GM21529 (cell line): ENCODE measurements around the gene PHACTR3.

ENCODE experiments used
- ATAC-seq: cut with Tn5 transposase; IDR thresholded peaks from one replicate; pipeline ENCODE4 v1.9.1; 2021; ENCODE audit not compliant: unreplicated experiment

Gene PHACTR3

DNA sequence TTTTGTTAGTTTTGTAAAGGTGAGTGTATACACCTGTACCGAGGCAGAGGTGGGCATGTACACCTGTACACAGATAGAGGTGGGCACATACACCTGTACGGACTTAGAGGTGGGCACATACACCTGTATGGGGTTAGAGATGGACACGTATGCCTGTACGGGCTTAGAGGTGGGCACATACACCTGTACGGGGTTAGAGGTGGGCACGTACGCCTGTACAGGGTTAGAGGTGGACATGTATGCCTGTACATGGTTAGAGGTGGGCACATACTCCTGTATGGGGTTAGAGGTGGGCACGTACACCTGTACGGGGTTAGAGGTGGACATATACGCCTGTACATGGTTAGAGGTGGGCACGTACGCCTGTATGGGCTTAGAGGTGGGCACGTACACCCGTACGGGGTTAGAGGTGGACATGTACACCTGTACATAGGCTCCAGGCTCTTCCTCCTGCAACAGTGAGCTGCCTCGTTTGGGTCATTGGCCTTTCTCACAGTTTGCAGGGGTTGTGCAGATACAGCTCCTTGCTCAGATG lies 63.7 kb downstream of the PHACTR3 start:
- no peak for ATAC-seq

DNA sequence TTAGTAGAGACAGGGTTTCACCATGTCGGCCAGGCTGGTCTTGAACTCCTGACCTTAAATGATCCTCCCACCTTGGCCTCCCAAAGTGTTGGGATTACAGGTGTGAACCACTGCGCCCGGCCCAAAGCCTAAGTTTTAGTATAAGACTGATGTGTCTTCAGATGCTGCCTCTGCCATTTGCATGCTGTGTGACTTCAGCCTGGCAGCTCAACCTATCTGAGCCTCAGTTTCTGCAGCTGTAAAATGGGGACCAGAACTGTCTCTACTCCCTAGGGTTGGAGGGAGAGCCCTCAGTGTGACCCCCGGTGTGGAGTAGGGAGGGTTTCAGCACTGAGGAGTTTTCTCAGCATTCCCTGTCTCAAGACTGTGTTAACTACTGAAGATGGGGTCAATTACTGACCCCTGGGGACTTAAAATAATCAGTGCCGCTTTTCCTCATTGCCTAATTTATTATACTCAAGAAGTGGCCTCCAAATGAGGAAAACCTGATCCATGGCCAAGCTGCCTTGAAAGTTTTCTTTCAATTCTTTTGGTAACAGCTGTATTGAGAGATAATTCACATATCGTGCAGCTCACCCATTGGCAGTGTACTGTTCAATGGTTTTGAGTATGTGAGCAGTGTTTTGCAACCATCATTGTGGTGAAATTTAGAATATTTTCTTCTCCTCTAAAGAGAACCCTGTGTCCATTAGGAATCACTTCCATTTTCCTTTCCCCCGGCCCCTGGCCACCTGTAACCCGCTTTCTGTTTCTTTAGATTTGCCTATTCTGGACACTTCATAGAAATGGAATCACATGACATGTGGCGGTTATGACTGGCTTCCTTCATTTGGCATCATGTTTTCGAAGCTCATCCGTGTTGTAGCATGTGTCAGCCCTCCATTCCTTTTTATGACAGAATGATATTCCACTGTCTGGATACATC lies 64.8 kb downstream of the PHACTR3 start:
- no peak for ATAC-seq

DNA sequence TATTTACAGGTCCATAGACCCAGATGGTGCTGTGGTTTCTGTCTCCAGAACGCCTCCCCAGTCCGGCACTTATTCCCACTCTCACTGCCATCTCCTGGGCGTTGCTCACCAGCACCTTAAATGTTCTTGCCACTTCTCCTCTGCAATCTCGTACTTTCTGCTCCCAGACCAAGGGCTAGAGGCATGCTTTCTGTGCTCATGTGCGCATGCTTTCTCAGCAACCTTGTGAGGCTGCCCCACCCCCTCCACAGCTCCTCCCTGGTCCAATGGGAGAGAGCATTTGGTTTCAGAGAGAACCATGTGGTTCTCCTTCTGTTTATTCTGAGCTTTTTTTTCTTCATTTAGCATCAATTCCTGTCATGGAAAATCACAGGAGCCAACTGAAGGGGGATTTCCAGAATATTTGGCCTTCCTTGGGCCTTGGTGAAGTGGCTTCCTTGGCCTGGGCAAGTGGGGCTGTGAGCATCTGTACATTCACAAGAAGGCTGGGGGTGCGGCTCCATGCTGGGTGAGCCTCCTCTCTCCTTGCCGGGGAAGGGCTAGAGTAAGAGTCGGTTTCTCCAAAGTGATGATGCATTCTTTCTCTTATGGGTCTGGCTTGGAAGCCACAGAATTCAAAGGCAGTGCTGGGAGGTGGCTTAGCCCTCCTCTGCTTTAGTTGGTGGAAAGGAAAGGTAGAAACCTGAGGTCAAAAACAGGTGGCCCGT lies 66.6 kb downstream of the PHACTR3 start:
- no peak for ATAC-seq

DNA sequence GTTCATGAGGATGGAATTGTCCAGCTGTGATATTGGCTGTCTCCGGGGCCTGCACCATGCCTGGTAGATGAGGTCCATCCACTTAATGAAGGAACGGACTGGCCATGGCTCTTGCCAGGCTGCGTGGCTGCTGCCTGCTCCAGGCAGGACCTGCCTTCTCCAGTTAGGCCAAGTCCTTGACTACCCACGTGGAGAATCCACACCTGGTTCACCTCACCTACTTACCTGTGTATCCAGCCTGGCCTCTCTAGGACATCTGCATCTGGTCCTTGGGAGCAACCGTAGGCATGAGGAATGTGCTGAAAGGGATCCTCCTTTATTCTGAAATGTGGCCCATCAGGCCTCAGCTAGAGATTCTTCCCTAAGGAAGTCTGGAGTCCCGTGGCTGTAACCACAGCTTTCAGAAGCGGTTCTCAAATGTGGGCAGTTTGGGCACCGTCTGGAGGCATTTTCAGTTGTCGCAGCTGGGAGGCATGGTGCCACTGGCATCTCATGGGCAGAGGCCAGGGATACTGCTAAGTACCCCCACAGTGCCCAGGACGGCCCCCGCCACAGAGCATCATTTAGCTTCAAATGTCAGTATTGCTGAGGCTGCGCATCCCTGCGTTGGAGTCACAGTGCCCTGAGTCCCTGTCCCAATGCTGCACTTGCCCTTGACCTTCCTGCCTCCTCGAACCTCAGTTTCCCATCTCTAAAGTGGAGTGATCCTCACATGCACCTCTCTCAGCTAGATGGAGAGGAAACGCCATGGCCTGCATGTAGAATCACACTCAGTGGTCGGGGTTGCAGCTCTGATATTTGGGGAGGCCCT lies 67.5 kb downstream of the PHACTR3 start:
- ATAC-seq: no peak

DNA sequence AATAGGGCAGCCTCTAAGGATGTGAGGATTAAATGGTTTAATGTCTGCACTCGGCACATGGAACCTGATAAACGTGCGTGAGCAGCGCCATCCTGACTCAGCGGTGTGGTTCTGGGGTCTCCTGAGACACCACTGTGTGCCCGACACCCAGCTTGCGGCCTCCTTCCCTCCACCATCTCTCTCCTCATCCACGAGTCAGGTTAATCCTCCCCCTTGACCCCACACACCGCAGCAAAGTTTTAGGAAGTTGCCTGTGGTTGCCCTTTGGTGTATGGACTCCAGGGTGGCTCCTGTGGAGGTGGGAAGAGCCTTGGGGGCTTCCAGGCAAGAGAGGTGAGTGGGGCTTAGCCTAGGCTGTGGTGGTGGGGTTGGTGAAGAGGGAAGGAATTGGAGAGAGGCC lies 68.2 kb downstream of the PHACTR3 start:
- ATAC-seq: no peak

DNA sequence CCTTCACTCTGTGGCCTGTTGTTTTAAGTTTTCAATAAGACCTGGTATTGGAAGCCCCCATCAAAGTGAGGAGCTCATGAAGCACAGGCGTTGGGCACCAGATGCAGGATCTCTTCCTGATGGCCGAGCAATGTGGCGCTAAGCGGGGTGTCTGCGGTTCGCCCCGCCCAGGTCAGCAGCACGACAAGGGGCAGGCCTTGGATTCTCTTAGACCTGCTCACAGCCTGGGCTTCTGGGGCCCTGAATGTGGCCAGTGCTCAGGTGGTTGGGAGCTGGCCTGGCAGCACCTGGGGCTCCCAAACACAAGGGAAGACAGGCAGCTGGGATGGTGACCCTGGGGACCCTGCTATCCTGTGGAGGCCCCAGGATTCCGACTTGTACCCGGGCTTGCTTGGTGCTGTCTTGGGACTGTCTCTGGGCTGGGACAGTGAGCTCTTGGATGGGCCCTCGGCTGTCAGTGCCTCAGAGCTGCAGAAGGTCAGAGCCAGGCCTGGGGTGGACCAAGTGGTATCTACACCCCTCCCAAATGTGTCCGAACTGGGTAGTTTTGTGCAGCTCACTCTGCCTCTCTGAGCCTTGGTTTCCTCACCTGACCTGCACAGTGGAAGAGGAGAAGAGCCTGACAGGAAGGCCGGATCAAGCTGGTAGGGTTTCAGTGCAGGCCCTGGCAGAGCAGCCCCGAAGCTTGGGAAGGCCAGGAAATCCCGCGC lies 69.1 kb downstream of the PHACTR3 start:
- ATAC-seq: no peak

DNA sequence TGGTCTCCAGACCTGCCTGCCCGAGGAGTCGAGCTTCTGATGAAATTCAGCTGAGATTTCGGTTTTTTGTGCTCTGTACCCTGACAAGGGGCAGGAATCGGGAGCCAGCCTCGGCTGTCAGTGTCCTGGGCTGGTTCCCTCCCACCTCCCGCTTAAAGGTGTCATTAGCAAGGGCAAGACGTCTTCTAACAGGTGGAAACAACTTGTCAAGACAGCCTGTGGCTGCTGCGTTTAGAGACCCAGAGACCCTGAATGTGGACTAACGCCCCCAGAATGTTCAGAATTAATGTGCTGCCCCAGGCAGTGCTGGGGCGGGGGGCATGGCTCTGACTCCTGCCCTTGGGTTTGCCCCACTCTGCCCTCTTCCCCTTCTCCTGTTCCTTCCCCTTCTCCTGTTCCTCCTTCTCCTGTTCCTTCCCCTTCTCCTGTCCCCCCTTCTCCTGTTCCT lies 69.7 kb downstream of the PHACTR3 start:
- no peak for ATAC-seq

DNA sequence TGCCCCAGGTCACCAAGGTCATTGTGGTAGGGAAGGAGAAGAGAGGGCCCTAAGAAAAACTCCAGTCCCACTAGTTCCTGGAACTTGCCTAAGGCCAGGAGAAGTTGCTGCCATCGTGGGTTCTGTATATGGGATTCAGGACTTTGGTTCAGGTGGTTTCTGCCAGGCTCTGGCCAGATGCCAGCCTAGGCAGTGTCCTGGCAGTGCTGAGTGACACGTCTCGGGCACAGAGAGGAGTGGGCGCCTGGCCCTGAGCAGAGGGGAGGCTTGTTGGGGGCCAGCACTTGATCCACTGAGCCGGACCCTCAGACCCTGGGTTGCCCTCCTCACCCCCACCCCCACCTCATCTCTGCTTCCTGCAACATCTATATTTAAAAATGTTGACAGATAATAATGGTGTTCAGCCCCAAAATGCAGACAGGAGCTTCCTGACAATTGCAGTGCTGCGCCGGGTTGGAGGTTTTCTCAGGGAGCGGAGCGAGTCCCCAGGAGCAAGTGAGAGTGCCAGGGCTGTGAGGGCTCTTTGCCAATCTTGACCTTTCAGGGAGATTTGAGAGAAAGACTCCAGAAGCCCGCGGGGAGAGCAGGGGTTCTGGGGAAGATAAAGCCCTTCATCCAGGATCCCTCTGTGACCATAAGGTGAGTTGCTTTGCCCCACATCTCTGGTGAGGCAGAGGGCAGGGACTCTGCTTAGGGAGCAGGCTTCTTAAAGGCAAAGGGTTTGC lies 71.9 kb downstream of the PHACTR3 start:
- ATAC-seq: no peak

DNA sequence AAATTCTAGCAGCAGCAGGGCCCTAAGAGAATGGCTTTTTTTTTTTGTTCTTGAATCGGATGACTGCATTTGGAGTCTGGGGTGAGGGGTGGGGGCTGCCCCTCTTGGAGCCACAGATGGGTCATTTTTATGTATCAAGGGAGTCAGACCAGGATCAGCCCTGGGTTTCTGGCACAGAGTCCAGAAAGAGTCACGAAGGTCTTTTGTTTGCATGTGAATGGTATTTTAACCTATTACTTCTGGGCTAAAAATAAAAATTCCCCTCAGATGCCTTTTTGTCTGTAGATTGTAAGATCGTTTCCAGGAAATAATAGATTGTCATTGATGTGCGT lies 72.5 kb downstream of the PHACTR3 start:
- ATAC-seq: no peak

DNA sequence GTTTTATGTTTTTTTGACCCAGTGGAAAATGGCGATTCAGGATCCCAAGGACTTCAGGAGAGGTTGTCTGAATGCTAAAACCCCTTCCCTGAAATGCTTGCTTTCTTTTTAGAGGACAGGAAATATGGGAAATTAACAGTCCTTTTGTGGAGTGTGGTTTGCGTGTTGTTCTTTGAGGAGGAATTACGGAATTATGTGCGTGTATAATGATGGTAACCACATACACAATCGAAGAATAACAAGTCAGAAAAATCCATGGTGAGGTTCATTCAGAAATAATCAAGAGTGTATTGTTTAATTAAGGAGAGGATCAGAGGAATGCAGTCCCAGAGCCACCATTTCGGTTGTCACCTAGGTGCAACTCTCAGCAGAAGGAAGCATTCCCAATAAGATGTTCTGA lies 73.2 kb downstream of the PHACTR3 start:
- no peak for ATAC-seq

DNA sequence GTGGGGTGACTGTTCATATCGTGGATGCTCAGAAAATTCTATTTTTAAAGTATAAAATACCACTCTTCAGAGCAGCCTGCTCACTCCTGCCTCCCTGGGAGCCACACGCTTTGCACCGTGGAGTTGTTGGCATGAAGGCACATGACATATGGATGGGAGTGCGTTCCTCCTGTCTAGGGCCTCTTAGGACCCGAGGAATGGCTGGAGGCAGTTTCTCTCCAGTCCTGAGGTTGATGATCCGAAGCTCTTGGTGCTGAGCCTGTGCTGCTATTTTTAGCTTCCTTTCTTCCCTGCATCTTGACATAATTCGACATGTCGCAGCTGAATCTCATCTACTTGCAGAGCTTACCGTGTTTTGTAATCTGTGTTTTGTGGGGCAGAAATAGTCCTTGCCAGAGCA lies 73.9 kb downstream of the PHACTR3 start:
- ATAC-seq: no peak

DNA sequence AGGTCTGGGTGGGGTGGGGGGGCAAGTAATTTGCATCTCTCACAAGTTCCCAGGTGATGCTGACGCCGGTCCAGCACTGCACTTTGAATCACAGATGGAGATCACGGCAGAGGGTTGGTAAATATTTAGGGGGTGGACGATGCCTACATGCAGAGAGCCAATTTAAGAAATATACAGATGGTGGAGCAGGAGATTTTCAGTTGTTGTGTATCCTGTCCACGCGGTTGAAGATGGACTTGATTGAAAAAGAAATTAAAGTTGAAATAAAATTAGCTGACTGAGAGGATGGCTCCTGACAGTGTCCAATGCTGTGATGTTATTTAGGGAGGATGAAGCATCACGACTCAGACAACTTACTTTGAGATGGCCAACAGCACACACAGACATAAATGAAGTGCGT lies 74.6 kb downstream of the PHACTR3 start:
- ATAC-seq: no peak

DNA sequence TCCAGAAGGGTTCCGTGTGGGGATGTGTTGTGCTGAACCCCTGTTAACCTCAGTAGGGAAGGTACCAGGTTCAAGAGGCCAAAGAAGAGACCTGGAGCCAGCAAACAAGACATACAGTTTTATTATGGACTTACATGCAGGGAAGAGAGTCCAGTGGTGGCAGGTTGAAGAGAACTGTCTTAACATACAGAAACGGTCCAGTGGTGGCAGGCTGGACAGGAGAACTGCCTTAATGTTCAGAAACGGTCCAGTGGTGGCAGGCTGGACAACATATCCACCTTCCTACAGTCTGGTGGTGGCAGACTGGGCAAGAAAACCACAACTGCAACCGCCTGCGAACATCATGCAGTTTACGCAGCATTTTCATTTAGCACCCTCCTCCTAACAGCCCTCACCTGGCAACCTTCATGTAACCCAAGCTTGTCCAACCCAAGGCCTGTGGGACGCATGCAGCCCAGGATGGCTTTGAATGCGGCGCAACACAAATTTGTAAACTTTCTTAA lies 75.9 kb downstream of the PHACTR3 start:
- ATAC-seq: no peak

DNA sequence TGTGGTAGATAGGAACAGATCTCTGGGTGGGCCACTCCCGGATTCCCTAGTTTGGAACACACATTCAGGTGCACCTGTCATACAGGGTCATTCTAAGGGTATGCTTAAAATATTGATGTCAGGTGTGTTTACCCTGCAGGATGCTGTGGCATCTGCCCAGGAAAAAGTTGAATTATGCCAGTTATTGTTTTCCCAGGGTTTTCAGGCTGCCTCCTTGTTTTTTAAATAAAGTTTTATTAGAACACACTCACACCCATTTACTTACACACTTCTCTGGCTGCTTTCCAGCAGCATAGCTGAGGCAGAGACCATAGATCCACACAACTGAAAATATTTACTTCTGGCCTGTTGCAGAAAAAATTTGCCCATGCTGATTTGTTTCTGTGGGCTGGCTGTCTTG lies 76.5 kb downstream of the PHACTR3 start:
- ATAC-seq: no peak

DNA sequence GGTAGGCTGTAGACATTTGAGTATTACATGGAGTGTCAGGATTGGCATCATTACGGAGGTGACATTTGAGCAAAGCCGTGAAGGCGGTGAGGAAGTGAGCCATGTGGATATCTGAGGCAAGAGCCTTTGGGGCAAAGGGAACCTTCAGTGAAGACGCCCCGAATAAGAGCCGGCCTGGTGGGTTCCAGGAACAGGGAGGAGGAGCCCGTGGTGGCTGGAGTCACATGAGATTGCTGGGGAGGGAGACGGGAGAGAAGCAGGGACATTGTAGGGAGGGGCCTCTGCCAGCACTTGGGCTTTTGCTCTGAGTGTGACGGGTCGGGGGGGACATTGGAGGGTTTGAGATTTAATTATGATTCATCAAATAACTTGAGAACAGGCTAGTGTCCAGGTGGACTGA lies 78.3 kb downstream of the PHACTR3 start:
- ATAC-seq: no peak

DNA sequence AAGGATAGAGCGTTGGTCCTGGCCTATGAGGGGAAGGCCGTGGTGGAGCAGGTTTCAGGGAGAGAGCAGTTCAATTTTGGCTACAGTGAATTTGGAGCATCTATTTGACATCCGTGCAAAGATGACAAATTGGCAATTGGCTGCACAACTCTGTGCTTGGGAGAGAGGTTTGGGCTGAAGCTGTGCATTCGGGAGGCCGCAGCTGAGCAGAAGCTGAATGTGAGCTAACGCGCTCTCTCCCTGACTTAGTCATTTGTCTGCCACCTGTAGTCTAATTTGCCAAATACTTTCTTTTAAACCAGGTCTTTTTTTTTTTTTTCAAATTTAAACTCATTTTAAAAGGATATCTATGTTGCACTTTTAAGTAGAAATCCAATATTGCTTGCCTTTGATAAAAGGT lies 78.8 kb downstream of the PHACTR3 start:
- ATAC-seq: no peak

DNA sequence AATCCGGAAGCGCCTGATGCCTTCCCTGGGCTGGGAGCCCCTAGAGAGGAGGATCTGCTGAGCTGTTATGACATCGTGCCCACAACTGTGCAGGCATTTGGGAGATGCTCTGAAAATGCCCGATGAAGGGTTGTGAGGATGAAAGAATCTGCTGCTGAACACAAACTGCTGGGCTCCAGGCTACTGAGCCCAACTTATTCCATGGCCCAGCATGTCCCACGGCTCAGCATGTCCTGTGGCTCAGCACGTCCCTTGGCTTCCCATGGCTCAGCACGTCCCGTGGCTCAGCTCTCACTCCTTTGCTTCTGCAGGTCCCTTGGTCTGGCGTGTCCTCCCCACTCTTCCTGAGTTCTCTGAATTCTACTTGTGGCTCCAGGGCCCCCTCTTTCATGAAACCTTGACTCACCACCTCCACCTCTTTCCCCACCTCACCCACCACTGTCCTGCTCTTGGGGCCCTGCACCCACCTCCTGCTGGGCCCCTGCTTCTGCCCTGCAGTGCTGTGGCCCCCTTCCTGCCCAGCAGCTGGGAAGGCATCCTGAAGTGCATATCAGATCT lies 80.4 kb downstream of the PHACTR3 start:
- ATAC-seq: no peak

DNA sequence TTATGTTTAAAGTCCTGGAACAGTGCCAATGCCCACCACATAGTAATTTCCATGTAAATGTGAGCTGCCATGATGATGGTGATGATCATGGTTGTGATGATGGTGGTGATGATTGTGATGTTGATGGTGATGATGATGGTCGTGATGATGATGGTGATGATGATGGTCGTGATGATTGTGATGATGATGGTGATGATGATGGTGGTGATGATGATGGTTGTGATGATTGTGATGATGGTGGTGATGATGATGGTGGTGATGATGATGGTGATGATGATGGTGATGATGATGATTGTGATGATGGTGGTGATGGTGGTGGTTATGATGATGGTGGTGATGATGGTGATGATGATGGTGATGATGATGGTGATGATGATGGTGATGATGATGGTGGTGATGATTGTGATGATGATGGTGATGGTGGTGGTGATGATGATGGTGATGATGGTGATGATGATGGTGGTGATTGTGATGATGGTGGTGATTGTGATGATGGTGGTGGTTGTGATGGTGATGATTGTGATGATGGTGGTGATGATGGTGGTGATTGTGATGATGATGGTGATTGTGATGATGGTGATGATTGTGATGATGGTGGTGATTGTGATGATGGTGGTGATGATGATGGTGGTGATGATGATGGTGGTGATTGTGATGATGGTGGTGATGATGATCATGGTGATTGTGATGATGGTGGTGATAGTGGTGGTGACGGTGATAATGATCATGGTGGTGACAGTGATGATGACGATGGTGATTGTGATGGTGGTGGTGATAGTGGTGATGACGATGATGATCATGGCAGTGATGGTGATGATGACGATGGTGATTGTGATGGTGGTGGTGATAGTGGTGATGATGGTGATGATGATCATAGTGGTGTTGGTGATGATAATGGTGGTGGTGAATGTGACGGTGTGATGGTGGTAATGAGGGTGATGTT lies 82.3 kb downstream of the PHACTR3 start:
- no peak for ATAC-seq
